Suppressor macrophage (primary cell): Measurements from ENCODE around the gene KCND2.
"Not testable (repeated sequence)": the region's sequence is repeated elsewhere in the genome, so short reads cannot be mapped to it uniquely, and the experiment has no call there.

Experiments used
- DNase-seq, 4 experiments: peaks; one replicate each; pipeline ENCODE4 v3.0.0-alpha.2; 2020 to 2022
- total RNA-seq, 17 experiments: gene quantifications; one replicate each; lab custom pipeline; 2026; ENCODE audit warnings: mixed read lengths in 6 of 17, inconsistent platforms in 3 of 17; lab: John Stamatoyannopoulos, UW

Gene KCND2
- total RNA-seq = 0 to 2.2 (median 0) reads per million in 17 experiments

DNA sequence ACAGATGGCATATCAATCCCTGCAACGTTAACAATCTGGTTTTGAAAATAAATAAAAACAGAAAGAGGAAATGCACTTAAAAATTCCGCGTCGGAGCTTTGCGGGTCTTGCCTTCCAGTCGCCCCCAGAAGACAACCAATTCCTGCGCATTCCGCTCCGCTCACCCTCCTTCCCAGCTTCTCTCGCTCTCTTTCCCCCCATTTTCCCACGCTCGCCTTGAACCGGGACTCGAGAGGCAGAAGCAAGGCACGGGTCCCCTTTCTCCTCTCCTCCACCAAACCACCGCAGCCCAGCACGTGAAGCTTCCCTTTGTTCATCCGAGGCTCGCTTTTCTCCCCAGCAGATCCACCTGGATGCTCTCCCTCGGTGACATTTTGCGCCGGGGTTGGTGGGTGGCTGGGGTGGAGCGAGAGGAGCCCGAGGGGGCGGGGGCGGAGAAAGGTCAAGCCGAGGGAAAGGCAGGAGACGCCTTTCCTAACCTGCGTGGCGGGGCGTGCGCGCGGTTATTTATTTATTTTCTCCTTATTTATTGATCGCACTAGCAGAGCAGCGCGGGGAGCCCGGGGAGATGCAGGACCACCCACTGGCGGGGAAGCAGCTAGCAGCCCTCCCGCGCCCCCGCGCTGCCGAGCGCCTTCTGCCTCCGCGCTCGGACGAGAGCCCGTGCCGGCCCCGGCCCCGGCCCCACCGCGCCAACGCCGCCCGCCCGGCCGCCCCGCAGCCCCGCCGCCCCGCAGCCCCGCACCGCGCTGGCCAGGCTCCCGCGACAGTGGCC lies at the start of gene KCND2:
Gene KCND2 (plus strand): TSS at position 475 of the 775 bp plus-strand sequence.
- no peak for DNase-seq

DNA sequence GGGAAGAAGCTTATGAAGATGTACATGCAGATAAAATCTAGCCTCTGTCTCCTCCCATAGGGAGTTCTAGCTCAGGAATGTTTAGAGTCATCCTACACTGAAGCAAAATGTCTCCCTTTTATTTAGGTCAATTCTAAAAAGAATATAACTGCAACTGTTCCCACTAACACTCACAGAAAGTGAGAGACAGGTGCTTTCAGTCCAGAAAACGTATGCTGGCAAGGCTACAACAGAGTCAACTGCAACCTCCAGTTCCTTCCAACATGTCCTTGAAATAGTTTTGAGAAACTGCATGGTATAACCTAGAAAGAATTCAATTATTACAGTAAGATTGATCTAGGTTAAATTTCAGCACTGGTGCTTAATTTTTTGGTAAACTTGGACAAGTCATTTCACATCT lies 46.8 kb upstream of the KCND2 start:
- DNase-seq = no peak

DNA sequence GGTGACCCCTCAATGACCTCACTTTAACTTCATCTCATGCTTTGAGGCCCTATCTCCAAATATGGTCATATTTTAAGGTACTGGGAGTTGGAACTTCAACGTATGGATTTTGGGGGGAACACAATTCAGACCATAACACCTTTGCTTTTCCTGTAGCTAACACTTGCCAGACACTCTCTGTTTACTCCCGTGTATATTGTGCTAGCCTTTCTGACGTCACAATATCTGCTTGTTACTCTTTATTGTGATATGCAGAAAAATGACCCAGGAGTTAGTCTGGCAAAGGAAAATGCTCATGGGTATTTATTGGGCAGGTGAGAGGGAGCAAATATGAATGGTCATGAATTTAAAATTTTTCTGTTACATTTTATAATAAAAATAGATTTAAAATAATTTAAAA lies 45.7 kb upstream of the KCND2 start:
- DNase-seq = no peak

DNA sequence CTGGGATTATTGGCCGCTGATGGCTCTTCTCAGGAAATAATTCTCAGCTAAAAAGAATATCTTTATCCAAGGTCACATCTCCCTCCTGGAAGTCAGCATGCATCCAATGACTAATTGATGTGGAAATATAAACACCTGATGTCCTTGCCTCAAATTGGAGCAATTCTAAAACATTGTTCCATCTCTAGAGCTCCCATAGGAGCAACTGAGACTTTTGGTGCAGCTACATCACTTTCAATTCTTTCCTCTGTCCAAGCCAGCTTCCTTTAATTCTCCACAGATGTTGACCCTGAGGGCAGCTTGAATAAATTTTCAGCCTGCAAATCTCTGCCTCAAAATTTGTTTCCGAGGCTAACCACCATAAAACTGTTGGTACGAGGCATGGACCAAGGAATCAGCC lies 43.9 kb upstream of the KCND2 start:
- no peak for DNase-seq

DNA sequence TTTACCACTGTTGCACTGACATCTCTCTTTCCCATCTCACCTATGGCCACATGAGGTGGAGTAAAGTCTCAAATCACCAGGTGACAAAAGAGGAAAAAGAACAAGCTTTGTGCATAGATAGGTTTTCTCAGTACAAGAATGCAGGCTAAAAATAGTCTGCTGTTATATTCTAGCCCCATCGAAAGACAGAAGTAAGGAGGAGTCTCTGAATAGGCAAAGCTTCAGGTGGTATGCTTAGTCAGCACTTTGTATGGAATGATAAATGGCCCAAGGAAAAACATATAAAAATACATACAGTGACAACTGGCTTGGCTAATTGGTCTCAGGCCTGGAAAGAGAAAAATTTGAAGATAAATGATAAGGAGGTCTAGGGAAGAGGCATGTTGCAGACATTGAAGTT lies 39.6 kb upstream of the KCND2 start:
- no peak for DNase-seq

DNA sequence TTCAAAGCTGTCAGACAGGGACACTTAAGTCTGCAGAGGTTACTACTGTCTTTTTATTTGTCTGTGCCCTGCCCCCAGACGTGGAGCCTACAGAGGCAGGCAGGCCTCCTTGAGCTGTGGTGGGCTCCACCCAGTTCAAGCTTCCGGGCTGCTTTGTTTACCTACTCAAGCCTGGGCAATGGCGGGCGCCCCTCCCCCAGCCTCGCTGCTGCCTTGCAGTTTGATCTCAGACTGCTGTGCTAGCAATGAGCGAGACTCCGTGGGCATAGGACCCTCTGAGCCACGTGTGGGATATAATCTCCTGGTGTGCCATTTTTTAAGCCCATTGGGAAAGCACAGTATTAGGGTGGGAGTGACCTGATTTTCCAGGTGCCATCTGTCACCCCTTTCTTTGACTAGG lies 32.6 kb upstream of the KCND2 start:
- DNase-seq = not testable (repeated sequence)

DNA sequence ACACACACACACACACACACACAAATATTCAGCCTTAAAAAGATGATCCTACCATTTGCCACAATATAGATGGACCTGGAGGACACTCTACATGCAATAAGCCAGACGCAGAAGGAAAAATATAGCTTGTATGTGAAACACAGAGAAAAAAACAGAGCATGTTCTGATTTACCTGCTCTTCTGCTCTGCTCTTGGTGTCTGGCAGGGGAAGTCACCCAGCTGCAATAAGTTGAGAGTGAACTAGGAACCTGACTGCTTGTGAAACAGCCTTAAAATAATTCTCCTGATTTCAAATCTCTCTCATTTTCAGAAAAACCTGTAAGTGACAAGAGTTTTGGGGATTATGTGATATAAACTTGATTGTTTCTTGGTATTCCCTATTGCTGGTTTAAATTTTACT lies 31.0 kb upstream of the KCND2 start:
- no peak for DNase-seq

DNA sequence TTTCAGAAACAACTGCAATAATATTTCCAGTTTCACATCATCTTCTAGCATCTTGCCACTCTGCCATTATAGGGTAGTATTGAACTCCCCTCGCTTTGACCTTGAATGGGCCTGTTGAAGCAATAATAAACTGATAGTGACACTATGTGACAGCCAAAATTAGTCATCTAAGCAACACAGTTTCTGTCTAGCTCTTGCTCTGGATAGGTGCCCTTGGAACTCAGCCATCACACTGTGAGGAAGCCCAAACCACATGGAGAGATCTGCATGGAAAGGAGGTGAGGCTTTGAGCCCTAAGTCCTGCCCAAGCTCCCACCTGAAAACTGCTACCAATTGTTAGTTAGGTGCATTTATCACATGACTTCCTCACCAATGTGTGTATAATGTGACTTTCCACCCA lies 18.1 kb upstream of the KCND2 start:
- DNase-seq = no peak

DNA sequence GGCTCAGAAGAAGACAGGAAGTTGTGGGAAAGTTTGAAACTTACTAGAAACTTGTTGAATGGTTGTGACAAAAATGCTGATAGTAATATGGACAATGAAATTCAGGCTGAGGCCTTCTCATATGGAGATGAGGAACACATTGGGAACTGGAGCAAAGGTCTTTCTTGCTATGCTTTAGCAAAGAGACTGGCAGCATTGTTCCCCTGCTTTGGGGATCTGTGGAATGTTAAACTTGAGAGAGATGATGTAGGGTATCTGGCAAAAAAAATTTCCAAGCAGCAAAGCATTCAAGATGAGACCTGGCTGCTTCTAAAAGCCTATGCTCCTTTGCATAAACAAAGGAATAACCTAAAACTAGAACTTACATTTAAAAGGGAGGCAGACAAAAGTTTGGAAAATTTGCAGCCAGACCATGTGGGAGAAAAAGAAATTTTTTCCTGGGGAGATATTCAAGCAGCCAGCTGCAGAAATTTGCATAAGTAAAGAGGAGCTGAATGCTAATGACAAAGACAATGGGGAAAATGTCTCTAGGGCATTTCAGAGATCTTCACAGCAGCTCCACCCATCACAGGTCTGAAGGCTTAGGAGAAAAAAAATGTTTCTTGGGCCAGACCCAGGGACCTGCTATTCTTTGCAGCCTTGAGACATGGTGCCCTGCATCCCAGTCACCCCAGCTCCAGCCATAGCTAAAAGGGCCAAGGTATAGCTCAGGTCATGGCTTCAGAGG lies 16.5 kb upstream of the KCND2 start:
- DNase-seq = no peak

DNA sequence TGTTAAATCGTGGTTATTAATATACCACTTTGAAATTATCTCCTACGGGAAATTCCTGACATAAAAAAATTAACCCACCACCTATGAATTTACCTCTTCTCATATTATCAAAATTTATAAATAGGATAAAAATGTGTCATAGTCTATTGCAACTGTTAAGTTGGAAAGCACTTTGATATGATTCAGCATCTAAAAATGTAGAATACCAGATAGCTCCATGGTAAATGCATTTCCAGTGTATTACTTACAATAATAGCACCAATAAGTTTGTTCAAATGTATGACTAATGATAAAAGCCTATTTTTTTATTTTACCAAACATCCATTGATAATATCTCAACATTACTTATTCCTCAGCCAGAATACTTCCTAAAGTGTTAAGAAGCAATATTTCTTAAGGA lies 13.6 kb upstream of the KCND2 start:
- DNase-seq = no peak

DNA sequence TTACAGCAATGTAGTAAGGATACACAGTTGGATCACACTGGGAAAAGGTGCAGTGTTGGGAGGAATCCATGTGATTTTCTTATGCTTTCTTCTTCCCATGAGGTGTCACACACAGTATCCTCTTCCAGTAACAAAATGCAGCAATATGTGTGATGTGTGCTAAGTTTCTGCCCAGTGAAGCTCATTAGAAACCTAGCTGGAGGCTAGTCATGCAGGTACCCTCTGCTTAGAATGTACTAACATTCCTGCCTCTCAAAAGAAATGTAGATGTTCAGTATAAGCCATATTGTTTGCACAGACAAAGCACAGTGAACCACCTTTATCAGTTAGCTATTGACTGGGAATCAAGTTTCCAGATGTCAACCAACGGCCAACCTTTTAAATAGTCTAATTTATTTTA lies 12.9 kb upstream of the KCND2 start:
- DNase-seq = no peak

DNA sequence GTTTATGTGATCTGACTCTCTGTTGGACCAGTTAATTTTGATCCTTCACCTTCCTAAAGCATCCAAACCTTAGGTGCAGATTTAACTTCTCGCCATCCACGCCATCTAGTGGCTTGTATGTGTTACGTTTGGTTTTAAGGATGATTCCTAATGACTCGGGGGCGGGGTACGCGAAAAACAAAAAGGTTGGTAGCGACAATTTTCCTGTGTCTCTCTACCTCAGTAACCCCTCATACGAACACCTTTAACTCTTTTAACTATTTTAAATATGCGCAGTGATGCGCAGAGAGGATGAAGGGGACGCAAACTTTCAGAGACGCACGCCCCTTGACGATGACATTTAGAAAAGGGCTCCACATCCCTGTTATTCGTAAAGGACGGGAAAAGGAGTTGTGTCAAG lies 714 bp upstream of the KCND2 start:
- DNase-seq = peak; percentile 2 to 35 (median 24)

DNA sequence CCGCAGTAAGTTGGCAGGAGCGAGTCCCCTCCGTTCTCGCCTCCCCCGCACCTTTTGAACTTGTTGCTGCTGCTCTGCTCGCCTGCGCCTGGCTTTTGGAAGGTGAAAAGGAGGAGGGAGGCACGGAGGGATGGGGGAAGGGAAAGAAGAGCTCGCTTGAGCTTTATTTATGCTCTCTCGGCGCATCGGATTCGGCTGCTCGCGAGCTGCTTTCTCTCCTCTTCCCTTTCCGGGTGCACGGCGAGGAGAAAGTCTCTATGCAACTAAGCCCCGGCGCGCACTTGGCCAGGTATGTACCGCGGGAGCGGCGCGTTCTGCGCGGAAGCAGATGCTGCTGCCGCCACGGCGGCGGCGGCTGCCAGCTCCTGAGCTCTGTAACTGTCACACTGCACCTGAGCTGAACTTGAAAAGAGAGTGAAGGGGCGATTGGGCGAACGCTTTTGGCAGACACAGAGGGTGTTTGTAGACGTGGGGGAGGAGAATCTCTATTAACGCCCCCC lies 551 bp downstream of the KCND2 start:
- no peak for DNase-seq

DNA sequence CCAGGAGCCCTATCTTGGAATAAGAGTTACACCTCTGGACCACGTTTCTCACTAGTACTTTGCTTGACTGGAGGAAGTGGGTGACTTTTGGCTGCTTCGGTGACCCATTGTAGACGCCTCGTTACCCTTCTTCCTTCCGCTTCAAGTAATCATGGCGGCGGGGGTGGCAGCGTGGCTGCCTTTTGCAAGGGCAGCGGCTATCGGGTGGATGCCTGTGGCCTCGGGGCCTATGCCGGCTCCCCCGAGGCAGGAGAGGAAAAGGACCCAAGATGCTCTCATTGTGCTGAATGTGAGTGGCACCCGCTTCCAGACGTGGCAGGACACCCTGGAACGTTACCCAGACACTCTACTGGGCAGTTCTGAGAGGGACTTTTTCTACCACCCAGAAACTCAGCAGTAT lies 1.5 kb downstream of the KCND2 start:
- no peak for DNase-seq

DNA sequence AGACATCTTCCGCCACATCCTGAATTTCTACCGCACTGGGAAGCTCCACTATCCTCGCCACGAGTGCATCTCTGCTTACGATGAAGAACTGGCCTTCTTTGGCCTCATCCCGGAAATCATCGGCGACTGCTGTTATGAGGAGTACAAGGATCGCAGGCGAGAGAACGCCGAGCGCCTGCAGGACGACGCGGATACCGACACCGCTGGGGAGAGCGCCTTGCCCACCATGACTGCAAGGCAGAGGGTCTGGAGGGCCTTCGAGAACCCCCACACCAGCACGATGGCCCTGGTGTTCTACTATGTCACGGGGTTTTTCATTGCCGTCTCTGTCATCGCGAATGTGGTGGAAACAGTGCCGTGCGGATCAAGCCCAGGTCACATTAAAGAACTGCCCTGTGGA lies 1.9 kb downstream of the KCND2 start:
- DNase-seq = no peak

DNA sequence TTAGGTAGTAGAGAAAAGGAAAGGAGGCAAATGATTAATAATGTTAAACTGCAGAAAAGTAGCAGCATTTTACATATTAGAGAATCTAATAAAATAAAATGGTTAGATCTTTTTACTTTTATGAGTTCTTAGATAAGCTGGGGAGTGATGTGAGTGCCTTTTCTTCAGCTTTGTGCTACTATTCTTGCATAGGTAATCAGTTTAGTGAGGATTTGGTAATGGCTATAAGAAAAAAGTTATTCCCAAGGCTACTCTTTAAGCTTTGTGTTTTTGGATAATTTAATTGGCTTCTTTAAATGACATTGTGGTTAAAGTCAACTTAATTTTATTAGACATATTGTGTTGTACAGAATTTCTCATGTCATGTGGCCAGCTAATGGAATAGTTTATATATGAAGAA lies 3.7 kb downstream of the KCND2 start:
- no peak for DNase-seq

DNA sequence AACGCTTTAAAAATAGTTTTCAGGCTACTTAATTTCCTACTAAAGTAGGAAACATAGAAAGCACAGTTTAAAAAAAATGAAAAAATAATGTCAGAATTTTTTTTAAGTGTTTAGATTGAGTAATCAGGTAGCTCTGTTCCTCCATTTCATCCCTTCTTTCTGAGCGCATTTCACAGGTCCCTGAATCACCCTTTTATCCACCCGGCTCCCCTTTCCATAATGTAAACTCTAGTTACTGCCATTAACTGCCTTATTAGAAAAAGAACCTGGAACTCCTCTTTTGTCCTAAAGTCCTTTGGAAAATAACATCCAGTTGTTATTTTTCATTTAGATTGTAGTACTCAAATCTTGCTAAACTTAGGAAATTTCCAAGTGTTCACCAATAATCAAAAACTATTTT lies 5.8 kb downstream of the KCND2 start:
- DNase-seq = no peak

DNA sequence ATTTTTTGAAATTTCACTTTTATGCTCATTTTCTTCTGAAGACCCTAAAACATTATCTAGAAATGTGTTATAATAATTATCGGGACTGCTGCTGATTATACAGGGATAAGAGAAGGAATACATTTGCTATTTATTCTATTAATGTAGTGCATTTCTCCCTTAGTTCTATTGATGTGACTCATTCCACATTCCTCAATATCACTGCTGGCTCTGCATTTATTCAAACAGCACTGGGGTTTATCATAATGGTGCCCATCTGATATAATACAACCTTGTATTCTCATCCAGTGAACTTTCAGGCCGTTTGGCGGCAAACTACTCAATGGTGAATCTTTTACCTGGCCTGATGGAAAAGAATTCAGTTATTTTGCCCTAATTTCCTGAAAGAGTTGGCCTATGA lies 7.8 kb downstream of the KCND2 start:
- DNase-seq = no peak

DNA sequence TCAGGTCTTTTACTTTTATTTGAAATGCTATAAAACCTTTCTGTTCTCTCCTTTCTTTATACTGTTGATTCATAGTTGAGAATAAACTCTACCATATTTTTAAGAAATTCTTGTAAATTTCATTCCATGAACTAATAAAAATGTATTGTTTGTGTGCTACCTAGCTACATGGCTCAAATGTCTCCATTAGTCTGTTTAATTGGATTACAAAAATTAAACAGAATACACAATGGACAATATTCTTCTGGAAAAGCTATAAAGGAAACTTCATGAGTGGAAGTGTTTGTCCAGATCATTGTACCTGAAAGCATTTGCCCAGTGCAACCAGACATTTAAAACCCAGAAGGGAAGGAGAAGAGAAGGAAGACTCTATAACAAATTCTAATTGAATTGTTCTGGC lies 20.1 kb downstream of the KCND2 start:
- no peak for DNase-seq

DNA sequence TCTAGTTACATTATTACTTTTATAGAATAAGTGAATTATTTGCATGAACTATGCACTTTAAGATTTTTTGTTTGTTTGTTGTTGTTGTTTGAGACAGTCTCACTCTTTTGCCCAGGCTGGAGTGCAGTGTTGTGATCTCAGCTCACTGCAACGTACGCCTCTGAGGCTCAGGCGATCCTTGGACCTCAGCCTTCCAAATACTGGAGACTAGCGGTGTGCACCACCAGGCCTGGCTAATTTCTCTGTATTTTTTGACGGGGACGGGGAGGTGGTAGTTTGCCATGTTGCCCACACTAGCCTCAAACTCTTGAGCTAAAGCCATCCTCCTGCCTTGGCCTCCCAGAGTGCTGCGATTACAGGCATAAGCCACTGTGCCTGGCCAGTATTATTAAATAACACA lies 29.2 kb downstream of the KCND2 start:
- DNase-seq = no peak

DNA sequence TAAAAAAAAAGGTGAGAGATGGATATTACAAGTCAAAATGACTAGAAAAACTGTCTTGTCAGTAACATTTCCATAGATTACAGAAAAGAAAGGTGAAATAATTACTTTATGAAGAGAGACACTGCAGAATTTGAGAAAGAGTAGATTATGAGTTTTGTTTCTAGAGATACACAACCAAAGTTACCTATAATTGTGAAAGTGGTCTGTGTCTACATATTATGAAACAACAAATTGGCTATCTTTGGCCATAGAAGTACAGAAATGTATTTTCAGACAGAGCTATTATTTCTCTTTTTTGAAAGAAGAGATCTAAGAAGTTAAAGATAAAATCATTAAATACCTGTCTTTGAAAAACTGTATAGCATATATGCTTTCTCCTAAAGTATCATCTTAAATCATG lies 30.1 kb downstream of the KCND2 start:
- no peak for DNase-seq

DNA sequence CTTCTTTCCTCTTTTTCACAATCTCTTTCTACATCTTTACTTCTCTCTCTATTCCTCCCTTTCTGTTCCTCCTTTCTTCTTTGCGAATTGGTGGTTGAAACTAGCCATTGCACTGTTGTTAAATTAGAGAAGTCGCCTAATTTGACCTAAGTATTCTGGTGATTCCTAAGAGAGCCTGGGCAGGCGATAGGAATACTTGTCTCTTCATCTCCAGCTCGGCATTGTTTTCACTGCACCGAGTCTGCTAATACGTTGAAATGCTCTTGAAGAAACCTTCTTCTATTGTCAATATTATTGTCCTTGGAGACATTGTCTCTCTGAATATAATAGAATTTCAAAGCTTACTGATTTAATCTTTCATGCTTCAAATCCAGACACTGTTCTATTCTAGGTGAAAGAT lies 31.7 kb downstream of the KCND2 start:
- no peak for DNase-seq

DNA sequence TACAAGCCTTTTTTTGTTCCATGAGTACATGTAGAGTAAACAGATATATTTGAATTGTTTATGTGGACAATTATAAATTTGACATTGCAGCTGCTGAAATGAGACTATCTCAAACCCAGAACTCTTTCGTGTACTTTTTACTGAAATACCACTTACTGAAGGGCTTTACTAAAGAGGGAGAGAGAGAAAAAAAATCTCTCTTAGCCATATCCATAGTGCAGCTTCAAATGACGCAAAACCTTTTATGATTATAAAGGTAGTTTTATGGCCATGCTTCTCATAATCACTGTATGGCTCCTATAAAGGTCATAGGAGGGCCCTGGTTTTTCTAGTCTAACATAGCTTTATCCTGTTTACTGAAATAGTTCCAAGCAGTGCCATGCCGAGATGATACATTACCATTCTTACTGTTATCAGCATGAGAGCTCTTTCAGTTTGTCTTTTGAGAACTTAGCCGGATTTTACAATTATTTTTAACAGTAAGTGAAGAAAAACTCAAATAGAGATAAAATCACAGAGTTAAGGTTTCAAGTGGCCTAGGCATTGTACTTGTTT lies 35.1 kb downstream of the KCND2 start:
- DNase-seq = no peak
